Neural cell (in vitro differentiated cells): ENCODE data around the gene CYP4F8. TPM values are rescaled to one million over a fixed set of nuclear protein-coding genes. Genes with fewer than 3 reads are reported as not detected.

Experiments
- H2AFZ ChIP-seq: fragments of 200-600, 300-800 bp; sonication (generic), shearing (Covaris generic); 2 replicates; pipeline ENCODE4 v1.6.0; 2014; ENCODE audit warnings: low read depth, mild to moderate bottlenecking, antibody characterized with exemption, low read length, moderate library complexity
- H3F3A ChIP-seq: fragments of 200-600 bp; shearing (Covaris generic); 2 replicates; pipeline ENCODE4 v1.6.1; 2016; ENCODE audit warnings: mild to moderate bottlenecking, moderate library complexity, mixed read lengths, antibody characterized with exemption, low read length; ENCODE audit not compliant: insufficient read depth, poor library complexity, severe bottlenecking
- H3K27ac ChIP-seq: fragments of 200-600, 300-800 bp; sonication (generic), shearing (Covaris generic); 2 replicates; pipeline ENCODE4 v1.5.1; 2014; ENCODE audit warnings: mild to moderate bottlenecking, low read length, moderate library complexity
- H3K27me3 ChIP-seq: fragments of 300-800, 200-600 bp; sonication (generic), shearing (Covaris generic); 2 replicates; pipeline ENCODE4 v1.6.0; 2014; ENCODE audit warnings: mild to moderate bottlenecking, low read depth, low read length, moderate library complexity; ENCODE audit not compliant: insufficient read depth
- H3K36me3 ChIP-seq: fragments of 300-800, 200-600 bp; sonication (generic), shearing (Covaris generic); 2 replicates; pipeline ENCODE4 v1.5.1; 2014; ENCODE audit warnings: mild to moderate bottlenecking, antibody characterized with exemption, low read length, moderate library complexity; ENCODE audit not compliant: insufficient read depth
- H3K4me2 ChIP-seq: fragments of 300-800, 200-600 bp; sonication (generic), shearing (Covaris generic); 2 replicates; pipeline ENCODE4 v1.6.0; 2014; ENCODE audit warnings: mild to moderate bottlenecking, low read length
- H3K4me3 ChIP-seq: fragments of 300-800, 200-600 bp; sonication (generic), shearing (Covaris generic); 2 replicates; pipeline ENCODE4 v1.5.1; 2014; ENCODE audit warnings: mild to moderate bottlenecking, low read length, moderate library complexity
- H3K79me2 ChIP-seq: fragments of 200-600 bp; shearing (Covaris generic); replicated peaks from 2 replicates; pipeline ENCODE4 v1.6.0; 2014; ENCODE audit warnings: mild to moderate bottlenecking, low read length, moderate library complexity; ENCODE audit not compliant: insufficient read depth
- H3K9ac ChIP-seq: fragments of 300-800, 200-600 bp; sonication (generic), shearing (Covaris generic); 2 replicates; pipeline ENCODE4 v1.6.1; 2016; ENCODE audit warnings: mild to moderate bottlenecking, low read length, mixed read lengths
- H3K9me2 ChIP-seq: fragments of 200-600 bp; shearing (Covaris generic); 2 replicates; pipeline ENCODE4 v1.6.1; 2016; ENCODE audit warnings: mild to moderate bottlenecking, low read length, mixed read lengths; ENCODE audit not compliant: insufficient read depth
- H3K9me3 ChIP-seq: fragments of 200-600, 300-800 bp; sonication (generic), shearing (Covaris generic); 2 replicates; pipeline ENCODE4 v1.6.1; 2016; ENCODE audit warnings: mild to moderate bottlenecking, mixed run types, low read length, moderate library complexity, mixed read lengths
- H4K20me1 ChIP-seq: fragments of 200-600 bp; shearing (Covaris generic); 2 replicates; pipeline ENCODE4 v1.6.1; 2016; ENCODE audit warnings: mild to moderate bottlenecking, mixed run types; ENCODE audit not compliant: insufficient read depth
- CTCF ChIP-seq: fragments of 450-650 bp; IDR thresholded peaks from 2 replicates; pipeline ENCODE4 v1.5.1; 2014; ENCODE audit warnings: antibody characterized with exemption, mild to moderate bottlenecking, moderate library complexity; ENCODE audit not compliant: poor library complexity, severe bottlenecking
- EP300 ChIP-seq: fragments of 450-650 bp; conservative IDR thresholded peaks from 2 replicates; pipeline ENCODE4 v1.6.1; 2014; ENCODE audit warnings: antibody characterized with exemption, mild to moderate bottlenecking, moderate library complexity; ENCODE audit not compliant: poor library complexity, severe bottlenecking
- EZH2 ChIP-seq: fragments of 200-600, 300-800 bp; shearing (Covaris generic), sonication (generic); IDR thresholded peaks from 2 replicates; pipeline ENCODE4 v1.6.1; 2014; ENCODE audit warnings: antibody characterized with exemption, low read length, borderline replicate concordance, mild to moderate bottlenecking; ENCODE audit not compliant: insufficient read depth, poor library complexity, severe bottlenecking
- MXI1 ChIP-seq: fragments of 450-650 bp; conservative IDR thresholded peaks from 2 replicates; pipeline ENCODE4 v1.6.1; 2014; ENCODE audit warnings: antibody characterized with exemption, mild to moderate bottlenecking; ENCODE audit not compliant: poor library complexity, severe bottlenecking
- POLR2AphosphoS5 ChIP-seq: IDR thresholded peaks from 2 replicates; pipeline ENCODE4 v1.6.1; 2012
- RAD21 ChIP-seq: fragments of 450-650 bp; conservative IDR thresholded peaks from 2 replicates; pipeline ENCODE4 v1.6.1; 2014; ENCODE audit warnings: antibody characterized with exemption, mild to moderate bottlenecking, moderate library complexity
- SMC3 ChIP-seq: fragments of 450-650 bp; conservative IDR thresholded peaks from 2 replicates; pipeline ENCODE4 v1.6.1; 2014; ENCODE audit warnings: antibody characterized with exemption, mild to moderate bottlenecking, moderate library complexity; ENCODE audit not compliant: poor library complexity
- TAF1 ChIP-seq: IDR thresholded peaks from 2 replicates; pipeline ENCODE4 v1.6.1; 2012; ENCODE audit warnings: low read depth
- polyA plus RNA-seq: library from polyadenylated mRNA; depleted of rRNA; stranded (reverse); fragments of >200 nt; gene quantifications from 2 replicates; pipeline ENCODE4 v1.2.3, GENCODE V29; 2014
- TF ChIP-seq, protein P1 (sequence below): IDR thresholded peaks from 2 replicates; pipeline ENCODE4 v1.6.1; 2012; ENCODE audit warnings: borderline replicate concordance

Gene CYP4F8
- polyA plus RNA-seq, 1 donor from 2014 or later: not detected

- H3K9ac ChIP-seq: no peak overlapping the region
- no peak overlapping the region for H2AFZ ChIP-seq
- H3F3A ChIP-seq: no peaks in the 10 kb centered on the region
- no peak overlapping the region for H3K4me2 ChIP-seq
- no peak overlapping the region for H3K27ac ChIP-seq
- H3K27me3 ChIP-seq: no peaks in the 10 kb centered on the region
- H3K79me2 ChIP-seq: no peaks in the 10 kb centered on the region
- TF ChIP-seq, protein P1, sequence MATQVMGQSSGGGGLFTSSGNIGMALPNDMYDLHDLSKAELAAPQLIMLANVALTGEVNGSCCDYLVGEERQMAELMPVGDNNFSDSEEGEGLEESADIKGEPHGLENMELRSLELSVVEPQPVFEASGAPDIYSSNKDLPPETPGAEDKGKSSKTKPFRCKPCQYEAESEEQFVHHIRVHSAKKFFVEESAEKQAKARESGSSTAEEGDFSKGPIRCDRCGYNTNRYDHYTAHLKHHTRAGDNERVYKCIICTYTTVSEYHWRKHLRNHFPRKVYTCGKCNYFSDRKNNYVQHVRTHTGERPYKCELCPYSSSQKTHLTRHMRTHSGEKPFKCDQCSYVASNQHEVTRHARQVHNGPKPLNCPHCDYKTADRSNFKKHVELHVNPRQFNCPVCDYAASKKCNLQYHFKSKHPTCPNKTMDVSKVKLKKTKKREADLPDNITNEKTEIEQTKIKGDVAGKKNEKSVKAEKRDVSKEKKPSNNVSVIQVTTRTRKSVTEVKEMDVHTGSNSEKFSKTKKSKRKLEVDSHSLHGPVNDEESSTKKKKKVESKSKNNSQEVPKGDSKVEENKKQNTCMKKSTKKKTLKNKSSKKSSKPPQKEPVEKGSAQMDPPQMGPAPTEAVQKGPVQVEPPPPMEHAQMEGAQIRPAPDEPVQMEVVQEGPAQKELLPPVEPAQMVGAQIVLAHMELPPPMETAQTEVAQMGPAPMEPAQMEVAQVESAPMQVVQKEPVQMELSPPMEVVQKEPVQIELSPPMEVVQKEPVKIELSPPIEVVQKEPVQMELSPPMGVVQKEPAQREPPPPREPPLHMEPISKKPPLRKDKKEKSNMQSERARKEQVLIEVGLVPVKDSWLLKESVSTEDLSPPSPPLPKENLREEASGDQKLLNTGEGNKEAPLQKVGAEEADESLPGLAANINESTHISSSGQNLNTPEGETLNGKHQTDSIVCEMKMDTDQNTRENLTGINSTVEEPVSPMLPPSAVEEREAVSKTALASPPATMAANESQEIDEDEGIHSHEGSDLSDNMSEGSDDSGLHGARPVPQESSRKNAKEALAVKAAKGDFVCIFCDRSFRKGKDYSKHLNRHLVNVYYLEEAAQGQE: no peak
- no peak for TF ChIP-seq SMC3
- TF ChIP-seq RAD21: no peak
- no peak for TF ChIP-seq TAF1
- no peak for TF ChIP-seq MXI1
- TF ChIP-seq POLR2AphosphoS5: no peak
- TF ChIP-seq EP300: no peak
- no peak for TF ChIP-seq EZH2
- TF ChIP-seq CTCF: no peak
- H3K9me2 ChIP-seq: no peaks in the 10 kb centered on the region
- no peaks in the 10 kb centered on the region for H3K36me3 ChIP-seq
- H4K20me1 ChIP-seq: no peaks in the 10 kb centered on the region
- no peak overlapping the region for H3K4me3 ChIP-seq
- H3K9me3 ChIP-seq: no peaks in the 10 kb centered on the region
These were observed 6.8 kb downstream of the CYP4F8 start for GRCh38 chr19:15621801-15622200.

DNA sequence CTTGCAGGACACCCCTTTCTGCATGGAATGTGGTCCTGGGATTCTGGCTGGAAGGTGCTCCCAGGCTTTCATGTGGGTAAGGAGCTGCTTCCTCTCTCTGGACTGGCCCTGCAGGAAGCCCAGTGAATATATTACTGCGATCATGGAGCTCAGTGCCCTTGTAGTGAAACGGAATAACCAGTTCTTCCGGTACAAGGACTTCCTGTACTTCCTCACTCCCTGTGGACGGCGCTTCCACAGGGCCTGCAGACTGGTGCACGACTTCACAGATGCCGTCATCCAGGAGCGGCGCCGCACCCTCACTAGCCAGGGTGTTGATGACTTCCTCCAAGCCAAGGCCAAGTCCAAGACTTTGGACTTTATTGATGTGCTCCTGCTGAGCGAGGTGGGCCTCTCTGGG lies 8.0 kb downstream of the CYP4F8 start:
- TF ChIP-seq EP300: no peak
- no peak for TF ChIP-seq RAD21
- TF ChIP-seq EZH2: no peak
- no peak for TF ChIP-seq CTCF
- no peak for TF ChIP-seq SMC3
- no peak for TF ChIP-seq TAF1
- TF ChIP-seq, protein P1: no peak
- TF ChIP-seq POLR2AphosphoS5: no peak

More for the DNA sequence above, 8.0 kb downstream of the CYP4F8 start:
- Histone ChIP-seq H3K9ac (no peak overlapping the region), H3K4me2 (no peak overlapping the region), H3K9me2 (no peaks in the 10 kb centered on the region), H3K9me3 (no peaks in the 10 kb centered on the region), H3F3A (no peaks in the 10 kb centered on the region), H3K36me3 (no peaks in the 10 kb centered on the region), H3K27me3 (no peaks in the 10 kb centered on the region), H3K79me2 (no peaks in the 10 kb centered on the region), H3K27ac (no peak overlapping the region), H3K4me3 (no peak overlapping the region), H4K20me1 (no peaks in the 10 kb centered on the region), H2AFZ (no peak overlapping the region)
